Limb (tissue), 2 donors: ENCODE results near the gene TRIP4.
"Not testable (repeated sequence)": the region's sequence is repeated elsewhere in the genome, so short reads cannot be mapped to it uniquely, and the experiment has no call there.

Experiments used
- DNase-seq, 2 donors: peaks; one replicate each; pipeline ENCODE4 v3.0.0-alpha.2; 2016; ENCODE audit errors: extremely low spot score in 2 of 2

TRIP4 gene

DNA sequence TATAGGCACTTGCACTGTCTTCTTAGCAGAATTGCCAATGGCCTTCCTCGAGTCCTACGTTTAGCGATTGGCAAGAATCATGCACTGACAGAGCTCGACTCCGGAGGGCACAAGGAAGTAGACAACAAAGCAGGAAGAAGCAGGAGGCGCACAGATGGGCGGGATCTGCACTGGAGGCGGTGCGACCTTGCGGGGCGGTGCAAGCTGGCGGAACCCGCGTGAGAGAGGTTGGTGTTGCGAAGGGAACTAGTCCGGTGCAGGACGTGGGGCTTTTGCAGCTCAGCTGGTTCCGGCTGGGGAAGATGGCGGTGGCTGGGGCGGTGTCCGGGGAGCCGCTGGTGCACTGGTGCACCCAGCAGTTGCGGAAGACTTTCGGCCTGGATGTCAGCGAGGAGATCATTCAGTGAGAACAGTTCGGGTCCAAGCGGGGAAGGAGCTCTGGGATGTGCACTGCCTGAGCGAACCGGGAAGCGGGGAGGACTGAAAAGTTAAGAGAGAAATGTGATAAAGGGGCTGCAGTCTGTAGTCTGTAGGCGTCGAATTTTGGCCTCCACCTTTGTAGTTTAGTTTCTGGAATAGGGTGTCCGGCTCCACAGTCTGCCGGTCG lies at the start of gene TRIP4:
TRIP4 (plus strand) TSS at position 275 of the 607 bp plus-strand sequence; CDS start at position 303, 28 bp downstream.
- DNase-seq = peak; percentile 95 to 97

DNA sequence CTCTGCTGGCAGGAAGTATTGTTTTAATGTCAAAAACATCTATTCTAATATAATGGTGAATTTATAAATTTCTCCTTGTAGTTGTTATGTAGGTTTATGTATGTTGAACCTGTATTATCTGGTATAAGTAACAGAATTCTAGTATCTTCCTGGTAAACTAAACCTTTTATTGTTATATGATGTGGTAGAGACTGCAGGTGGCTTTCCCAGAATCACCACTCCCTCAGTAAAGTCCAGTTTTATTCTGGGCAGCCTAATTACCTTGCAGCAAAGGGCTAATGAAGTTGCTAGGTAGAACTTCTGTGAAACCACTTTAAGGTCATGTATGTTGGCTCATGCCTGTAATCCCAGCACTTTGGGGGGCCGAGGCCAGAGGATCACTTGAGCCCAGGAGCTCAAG lies 47.3 kb upstream of the TRIP4 start:
- DNase-seq = no peak

DNA sequence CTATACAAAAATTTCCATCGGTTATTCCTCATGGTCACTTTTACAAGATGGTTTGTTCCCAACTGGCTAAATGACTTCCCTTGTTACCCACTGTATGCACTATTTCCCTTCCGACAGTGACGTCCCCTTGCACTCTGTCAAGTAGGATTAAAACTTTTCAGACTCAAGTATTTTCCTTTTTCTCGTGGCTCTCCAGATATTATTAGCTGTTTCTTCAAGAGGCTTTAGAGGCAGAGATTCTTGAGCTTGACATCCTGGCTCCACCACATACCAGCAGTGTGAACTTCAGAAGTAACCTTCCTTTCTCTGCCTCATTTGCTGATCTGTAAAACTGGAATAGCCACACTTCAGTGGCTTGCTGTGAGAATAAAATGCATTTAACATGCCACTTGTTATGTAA lies 45.7 kb upstream of the TRIP4 start:
- DNase-seq = no peak

DNA sequence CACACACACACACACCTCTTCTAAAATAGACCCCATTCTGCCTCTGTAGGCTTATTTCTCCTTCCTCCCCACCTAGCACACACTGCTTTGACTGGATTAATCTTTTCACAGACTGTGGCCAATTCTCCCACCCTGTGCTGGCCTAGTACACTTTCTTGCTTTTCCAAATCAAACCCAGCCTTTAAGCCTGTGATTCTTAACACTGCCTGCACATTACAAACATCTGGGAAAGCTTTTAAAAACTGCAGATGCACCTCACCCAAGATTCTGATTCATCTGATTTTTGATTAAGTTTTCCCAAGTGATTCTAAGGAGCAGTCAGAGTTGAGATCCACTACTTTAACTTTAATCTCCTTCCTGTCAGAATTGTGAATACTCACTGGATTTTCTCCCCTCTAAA lies 44.4 kb upstream of the TRIP4 start:
- no peak for DNase-seq

DNA sequence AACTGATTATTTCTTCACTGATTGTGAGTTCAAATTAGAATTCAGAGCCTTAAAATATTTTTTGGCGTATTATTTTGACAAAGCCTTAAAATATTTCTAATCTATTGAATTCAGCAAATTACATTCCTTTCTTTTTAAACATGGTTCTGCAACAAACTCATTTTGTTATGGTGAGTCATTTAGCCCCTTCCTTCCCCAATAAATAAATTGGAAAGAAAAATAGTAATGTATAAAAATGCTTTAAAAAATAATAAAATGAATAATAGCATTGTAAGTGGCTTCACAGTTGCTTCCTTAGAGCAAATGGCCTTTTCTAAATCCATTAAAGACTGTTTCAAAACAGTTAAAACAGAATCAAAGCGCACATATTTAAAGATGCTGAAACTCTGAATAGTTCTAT lies 43.8 kb upstream of the TRIP4 start:
- no peak for DNase-seq

DNA sequence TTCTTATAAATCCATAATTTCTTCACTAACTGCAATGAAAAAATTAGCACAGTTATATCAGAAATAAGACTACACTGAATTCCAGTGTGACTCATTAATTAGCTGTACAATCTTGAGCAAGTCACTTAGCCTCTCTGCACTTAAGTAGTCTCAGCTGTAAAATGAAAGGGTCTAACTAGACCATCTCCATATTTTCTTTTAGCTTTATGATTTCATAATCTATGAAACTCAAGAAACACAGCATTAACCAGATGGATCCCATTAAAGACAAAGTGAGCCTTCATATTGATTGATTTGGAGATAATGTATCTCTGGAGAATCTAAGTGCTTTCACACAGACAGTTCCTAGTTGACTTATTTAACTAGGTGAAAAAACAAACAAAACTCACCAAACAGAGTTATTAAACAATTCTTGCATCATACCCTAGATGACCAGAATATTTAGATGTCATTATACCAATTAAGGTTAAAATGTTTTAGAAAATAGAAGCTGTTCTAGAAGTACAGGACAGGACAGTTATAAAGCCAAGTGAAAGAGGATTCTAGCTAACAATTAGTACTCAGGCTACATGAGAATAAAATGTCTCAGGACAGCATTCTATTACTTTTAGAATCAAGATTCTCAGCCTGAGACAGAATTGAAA lies 42.9 kb upstream of the TRIP4 start:
- DNase-seq = no peak

DNA sequence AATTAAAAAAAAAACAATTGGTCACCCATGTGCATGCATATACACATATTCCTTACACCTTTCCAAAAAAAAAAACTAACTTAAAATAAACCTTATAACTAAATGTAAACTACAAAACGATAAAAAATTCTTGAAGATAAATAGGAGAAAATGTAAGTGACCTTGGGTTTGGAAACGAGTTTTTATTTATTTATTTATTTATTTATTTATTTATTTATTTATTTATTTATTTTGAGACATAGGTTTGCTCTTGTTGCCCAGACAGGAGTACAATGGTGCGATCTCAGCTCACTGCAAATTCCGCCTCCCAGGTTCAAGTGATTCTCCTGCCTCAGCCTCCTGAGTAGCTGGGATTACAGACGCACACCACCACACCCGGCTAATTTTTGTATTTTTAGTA lies 41.4 kb upstream of the TRIP4 start:
- DNase-seq = not testable (repeated sequence)

DNA sequence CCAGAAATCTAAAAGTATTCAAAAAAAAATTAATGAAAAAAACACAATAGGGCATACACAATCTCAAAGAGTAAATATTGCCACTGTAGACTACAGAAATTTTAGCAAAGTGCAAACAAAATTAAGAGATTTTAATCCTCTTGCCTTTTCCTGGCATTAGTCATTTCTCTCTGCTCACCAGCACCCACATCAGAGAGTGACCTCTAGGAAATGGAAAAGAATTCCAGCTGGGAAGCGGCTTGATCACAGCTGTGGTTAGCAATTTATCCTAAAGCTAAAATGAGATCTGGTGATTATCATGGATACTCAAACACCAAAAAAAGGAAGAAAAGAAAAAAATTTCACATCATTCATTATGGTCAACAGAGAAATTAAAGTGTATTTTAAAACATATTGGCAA lies 39.2 kb upstream of the TRIP4 start:
- no peak for DNase-seq

DNA sequence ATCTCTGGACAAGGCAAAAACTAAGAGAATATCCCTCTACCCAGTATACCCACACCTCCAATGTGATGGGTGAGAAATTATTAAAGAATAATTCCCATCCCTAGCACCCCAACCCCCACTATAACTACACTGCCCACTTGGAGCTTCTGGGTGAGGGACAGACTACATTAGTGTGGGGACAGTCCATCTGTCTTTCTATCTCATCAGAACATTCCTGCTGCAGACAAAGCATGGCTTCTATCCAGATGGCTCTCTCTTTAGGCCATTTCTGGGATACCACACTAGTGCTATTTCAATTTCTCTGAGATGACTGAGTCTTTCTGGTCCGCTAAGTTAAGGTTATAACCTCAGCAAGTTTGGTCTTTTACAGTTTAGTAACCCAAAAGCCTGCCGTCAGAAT lies 38.3 kb upstream of the TRIP4 start:
- no peak for DNase-seq

DNA sequence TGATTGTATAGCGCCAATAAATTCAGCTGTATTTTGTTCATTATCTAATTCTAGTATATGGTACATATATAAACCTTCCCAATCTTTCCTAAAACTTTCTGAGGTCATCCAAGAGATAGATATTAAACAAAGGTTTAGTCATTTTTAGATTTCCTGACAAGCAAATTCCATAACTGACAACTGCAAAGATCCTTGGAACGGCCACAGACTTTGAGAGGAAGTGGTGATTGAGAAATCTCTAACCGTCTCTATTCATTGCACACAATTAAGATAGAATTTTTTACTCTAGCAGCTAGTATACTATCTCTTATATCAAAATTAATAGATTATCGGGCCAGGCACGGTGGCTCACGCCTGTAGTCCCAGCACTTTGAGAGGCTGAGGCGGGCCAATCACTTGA lies 36.4 kb upstream of the TRIP4 start:
- DNase-seq = no peak

DNA sequence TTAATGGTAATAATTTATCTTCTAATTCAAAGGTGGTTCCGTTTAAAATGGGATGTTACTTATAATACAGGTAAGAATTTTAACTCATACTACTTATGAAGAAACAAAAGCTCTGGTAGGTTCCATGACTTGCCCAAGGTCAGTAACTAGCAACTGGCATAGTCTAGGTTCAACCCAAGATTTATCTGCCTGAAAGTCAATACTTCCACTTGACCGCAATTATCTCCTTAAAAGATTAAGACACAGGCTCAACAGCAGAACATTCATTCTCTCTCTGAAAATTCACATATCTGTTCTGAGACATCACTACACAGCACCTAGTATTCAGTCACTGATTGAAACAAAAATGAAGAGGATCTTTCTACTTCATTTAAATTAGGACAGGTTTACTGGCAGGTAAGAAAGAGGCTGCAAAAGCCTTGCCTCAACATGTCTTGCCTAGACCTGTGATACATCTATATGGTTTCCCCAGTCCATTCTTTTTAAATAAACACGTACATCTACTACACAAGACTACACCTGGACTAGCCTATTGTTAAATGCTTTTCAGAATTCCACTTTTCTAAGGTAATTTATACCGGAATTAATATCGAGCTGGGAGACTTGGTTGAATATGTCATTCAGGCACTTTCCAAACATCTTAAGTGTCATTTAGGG lies 32.8 kb upstream of the TRIP4 start:
- no peak for DNase-seq

DNA sequence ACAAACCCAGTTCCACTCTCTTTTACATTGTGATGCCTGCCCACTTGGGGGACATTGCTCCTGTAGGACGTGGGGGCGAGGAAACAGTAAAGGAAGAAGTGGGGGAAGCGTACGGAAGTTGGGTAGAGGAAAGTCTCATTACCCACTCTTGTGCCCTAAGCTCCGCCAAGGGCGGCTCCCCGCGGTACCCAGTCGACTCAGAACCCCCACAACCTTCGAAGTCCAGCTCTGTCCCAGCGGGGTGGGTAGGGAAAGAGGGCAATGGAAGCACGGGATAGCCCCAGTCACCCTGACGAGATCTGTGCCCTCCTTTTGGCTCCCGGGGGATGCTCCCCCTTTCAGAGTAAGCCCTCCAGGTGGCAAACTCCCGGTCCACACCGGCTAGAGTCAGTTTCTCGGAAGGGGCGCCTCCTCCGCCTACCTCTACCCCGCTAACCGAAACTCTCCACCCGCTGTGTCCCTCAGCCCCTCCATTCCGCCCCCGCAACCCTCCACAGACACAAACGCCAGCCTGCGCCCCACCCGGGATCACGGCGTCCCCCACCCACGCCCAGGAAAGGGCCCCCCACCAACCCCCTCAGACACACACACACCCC lies 32.2 kb upstream of the TRIP4 start:
- no peak for DNase-seq

DNA sequence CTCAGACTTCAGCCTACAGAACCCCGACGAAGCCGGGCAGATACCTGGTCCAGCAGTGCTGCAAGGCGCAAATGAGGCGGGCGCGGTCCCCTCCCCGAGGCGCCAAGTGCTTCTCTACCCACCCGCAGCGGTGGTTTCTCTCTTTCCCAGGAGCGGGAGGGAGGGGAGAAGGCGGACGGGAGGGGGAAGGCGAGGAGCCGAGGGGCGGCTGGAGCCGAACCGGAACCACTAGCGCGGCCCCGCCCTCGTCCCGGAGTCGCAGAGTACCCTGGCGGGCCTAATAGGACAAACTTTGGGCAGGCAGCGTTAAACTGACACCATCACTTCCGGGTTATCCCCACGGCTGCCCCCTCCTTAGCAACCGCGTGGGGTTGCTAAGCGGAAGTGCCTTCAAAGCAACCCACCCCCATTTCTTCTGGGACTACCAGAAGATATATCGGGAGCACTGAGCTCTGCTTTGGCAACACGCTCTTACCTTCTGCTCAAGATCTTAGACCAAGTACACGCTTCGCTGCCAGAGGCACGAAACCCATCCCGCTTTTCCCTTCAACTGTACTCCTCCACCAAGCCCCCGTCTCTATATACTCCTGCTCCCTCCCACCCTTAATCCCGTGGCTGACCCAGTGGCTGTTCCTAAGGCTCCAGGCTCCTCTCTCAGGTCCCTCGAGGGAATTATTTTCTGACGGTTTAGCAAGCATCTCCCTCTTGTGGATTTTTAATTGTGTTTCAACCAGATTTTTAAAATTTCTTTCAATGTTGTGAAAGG lies 31.5 kb upstream of the TRIP4 start, which contains the start of gene CSNK1G1:
CSNK1G1 (minus strand) TSS at position 230 of the 766 bp plus-strand sequence. CDS start 55,674 bp downstream, outside the sequence.
- DNase-seq = peak; percentile 96 to 99

DNA sequence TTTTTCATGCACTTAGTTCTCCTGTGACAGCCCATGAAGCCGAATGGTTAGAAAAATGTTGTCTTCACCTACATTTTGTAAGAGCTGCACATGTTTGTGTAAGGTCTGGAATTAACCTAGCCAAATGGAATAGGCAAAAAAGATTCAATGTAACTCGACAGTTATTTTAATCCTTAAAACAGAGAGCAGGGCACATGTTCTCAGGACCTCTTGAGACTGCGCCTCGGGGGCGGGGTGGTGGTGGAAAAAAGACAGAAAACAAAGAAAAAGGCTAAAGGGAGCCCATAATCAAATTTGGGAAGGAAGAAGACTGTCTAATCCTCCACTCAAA lies 31.0 kb upstream of the TRIP4 start:
- DNase-seq = no peak

DNA sequence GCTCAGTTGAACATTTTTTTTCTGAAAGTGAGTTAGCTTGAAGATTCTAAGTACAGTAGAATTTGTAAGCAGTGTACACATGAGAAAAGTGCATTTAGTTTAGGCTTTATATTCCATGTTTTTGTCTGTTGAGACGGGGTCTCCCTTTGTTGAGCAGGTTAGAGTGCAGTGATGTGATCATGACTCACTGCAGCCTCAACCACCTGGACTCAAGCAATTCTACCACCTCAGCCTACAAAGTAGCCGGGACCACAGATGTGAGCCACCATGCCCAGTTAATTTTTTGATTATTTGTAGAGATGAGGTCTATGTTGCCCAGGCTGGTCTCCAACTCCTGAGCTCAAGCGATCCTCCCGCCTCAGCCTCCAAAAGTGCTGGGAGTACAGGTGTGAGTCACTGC lies 26.4 kb upstream of the TRIP4 start:
- DNase-seq = no peak

DNA sequence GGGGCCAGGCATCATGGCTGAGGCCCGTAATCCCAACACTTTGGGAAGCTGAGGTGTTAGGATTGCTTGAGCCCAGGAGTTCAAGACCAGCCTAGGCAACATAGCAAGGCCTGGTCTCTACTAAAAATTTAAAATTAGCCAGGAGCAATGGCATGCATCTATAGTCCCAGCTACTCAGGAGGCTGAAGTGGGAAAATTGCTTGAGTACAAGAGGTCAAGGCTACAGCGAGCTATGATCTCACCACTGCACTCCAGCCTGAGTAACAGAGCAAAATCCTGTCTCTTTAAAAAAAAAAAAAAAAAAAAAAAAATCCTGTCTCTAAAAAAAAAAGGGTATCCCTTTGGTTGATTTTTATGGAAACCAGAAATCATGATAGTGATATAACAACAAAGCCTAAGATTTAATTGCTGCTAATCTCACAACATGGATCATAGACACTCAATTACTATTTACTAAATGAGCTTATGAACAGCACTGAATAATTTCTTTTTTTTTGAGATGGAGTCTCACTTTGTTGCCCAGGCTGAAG lies 18.5 kb upstream of the TRIP4 start:
- no peak for DNase-seq

DNA sequence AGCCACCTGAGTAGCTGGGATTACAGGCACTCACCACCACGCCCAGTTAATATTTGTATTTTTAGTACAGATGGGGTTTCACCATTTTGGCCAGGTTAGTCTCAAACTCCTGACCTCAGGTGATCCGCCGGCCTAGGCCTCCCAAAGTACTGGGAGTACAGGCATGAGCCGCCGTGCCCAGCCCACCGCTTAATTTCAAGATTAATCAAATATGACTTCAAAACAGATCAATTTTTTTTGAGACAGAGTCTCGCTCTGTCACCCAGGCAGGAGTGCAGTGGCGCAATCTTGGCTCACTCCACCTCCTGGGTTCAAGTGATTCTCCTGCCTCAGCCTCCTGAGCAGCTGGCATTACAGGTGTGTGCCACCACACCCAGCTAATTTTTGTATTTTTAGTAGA lies 16.3 kb upstream of the TRIP4 start:
- not testable (repeated sequence) for DNase-seq

DNA sequence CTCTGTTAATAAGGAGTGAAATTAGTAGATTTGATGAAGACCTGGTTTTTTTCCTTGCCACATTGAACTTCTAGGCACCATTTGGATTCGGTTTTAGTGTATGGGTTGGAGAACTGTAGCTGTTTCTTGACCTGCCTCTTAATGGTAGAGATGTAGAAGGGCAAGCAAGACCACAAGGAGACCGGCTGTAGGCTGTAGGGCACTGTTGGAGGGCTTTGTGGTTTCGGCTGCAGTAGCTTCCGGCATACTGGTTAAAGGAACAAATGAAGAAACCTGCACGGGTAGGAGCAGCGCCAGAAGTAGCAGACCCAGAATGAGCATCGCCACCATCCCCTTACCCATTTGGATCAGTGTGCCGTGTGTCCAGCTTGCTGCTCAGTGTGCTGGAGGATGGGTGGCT lies 14.3 kb upstream of the TRIP4 start:
- DNase-seq = no peak

DNA sequence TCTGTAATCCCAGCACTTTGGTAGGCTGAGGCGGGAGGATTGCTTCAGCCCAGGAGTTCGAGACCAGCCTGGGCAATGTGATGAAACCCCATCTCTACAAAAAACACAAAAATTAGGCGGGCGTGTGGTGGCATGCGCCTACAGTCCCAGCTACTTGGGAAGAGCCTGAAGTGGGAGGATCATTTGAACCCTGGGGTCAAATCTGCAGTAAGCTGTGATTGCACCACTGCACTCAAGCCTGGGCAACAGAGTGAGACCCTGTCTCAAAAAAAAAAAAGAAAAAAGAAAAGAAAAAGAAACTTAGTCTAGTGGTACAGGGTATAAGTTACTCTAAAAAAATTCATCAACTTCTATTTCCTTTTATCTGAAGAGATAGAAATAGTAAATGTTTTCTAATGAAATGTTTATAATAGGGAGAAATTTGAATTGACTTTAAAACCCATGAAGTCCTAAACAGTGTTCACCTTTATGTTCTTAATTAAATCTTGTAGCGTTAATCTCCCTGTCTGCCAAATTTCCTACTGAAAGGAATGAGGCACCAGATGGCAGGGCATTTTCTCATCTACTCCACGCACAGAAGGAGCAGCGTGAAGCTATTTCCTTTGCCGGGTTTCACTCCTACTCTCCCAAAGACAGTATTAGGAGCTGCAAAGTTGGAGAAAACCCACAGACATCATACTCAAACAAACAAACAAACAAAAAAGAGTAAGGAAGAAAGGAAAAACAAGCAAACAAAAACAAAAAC lies 8.2 kb upstream of the TRIP4 start:
- no peak for DNase-seq

DNA sequence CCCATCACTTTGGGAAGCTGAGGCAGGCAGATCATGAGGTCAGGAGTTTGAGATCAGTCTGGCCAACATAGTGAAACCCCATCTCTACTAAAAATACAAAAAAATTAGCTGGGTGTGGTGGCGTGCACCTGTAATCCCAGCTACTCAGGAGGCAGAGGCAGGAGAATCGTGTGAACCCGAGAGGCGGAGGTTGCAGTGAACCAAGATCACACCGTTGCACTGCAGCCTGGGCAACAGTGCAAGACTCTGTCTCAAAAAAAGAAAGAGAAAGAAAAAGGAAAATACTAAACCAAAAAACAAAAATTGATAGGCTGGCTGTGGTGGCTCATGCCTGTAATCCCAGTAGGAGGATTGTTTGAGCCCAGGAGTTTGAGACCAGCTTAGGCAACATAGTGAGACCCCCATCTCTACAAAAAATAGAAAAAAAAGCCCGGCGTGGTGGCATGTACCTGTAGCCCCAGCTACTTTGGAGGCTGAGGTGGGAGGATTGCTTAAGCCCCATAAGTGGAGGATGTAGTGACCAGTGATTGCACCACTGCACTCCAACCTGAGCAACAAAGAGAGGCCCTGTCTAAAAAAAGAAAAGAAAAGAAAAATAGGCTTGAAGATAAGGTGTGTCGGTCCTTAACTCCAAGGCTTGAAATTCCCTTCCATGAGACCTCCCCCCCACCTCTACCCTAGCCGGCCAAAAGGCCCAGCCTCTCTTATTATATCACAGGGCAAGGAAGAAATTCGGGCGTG lies 7.3 kb upstream of the TRIP4 start:
- not testable (repeated sequence) for DNase-seq
